ENCODE results near the gene EN1.

Gene EN1

DNA sequence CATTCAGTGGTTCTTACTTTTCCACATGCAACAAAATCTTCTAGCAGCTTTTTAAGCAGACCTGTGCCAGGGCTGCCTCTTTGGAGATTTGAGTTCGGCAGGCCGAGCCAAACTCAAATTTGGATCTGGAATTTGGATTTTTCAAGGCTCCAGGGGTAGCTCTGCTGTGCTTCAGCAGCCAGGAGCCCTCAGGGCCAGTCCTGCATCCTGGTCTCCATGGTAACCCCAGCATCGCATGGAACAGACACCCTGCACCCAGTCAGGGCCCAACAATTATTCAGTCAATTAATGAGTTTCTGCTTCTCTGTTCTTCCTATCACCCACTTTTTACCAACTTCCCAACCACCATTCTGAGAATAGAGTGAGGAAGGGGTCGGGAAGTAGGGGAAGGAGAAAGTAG lies 30.0 kb downstream of the EN1 start:
- DNase-seq (ENCODE audit: low spot score): no peak

GRCh38 chr2:118816669-118817068 lies 30.8 kb downstream of the EN1 start:
- no peak for DNase-seq (ENCODE audit: low spot score)

- no peak for DNase-seq (ENCODE audit: low spot score)
These were observed 31.7 kb downstream of the EN1 start for GRCh38 chr2:118815731-118816130.

- DNase-seq (ENCODE audit: low spot score): no peak
These were observed 32.1 kb downstream of the EN1 start for GRCh38 chr2:118815314-118815713.

DNA sequence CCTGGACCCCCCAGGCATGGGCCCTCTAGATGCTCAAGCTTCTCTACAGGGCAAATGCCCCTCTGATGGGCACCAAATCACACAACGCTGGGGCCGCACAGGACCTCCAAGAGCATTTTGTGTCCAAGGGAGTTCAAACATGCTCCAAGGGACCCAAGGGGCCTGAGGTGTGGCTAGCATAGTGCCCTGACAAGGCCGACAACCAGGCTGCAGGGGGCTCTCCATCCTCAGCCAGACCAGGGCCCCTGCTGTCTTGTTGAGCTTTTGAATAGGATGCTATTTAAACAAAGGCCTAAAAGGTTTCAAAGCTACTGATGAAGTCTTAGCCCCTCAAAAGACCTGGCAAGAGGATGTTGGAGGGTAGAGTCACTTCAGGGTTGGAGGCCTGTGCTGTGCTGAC lies 33.1 kb downstream of the EN1 start:
- DNase-seq (ENCODE audit: low spot score): no peak

DNA sequence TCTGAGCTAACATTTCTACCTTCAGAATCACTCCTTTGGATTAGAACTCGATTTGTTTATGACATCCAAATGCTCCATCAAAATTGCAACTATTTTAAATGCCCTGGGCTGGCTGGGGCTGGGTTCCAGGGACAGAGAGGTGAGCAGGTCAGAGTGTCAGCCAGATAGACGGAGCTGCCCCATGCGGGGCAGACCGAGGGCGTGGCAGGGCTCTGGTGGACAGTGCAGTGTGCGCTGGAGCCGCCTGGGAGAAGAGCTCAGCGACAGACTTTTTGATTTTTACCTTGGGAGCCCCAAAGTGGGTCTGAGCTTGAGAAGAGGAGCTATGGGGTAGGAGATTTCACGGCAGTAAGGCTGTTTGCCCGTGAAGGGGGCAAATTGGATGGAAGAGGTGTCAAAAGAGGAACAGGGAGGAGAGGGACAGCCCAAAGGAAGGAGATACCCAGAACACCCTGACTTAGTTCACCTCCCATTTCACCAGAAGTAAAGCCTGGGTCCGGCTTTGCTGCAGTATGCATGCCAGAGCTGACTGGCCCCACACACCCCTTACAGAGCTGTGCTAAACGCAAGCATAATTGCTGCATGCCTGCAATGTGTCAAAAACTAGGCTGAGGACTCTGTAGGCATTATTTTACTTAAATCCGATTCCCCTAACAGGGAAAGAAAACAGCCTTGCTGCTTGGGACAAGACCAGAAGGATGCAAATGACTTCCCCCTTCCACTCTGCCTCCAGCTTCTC lies 33.7 kb downstream of the EN1 start:
- no peak for DNase-seq (ENCODE audit: low spot score)

- DNase-seq (ENCODE audit: low spot score): no peak
These were observed 34.3 kb downstream of the EN1 start for GRCh38 chr2:118813111-118813510.

DNA sequence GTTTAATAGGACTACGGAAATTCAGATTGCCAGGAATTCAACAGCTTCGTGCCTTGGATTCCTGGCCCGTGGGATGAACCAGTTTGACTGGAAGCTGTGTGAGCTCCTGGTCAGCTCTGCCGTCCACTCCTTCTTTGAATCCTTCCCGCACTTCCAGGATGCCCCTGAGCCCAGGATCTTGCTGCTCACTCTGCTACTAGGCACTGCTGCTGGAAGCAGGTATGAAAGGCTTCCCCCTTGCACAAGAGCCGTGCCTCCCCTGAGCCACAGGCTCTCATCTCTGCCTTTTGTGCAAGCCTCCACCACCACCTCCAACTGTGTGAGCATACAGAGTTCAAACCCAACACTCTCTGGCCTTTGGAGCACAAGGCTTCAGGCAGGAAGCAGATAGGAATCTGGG lies 34.9 kb downstream of the EN1 start:
- DNase-seq (ENCODE audit: low spot score): no peak

- DNase-seq (ENCODE audit: low spot score): no peak
These were observed 35.8 kb downstream of the EN1 start for GRCh38 chr2:118811514-118812115.

DNA sequence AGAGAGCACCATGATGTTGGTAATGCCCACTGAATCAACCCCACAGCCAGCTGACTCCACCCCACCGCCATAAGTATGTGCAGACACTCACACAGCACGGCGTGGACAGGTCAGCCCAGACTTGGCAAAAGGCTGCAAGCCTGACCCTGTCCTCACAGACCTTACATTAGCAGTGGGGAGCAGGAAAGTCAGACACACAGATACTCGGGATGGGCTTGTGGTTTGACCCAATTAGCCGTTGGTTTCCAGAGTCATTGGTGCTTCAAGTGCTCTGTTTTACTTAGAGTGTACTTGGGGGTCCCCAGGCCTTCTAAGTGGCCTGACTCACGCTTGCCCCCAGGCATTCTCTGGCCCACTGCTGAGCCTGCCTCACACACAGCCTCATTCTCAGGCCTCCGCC lies 36.7 kb downstream of the EN1 start:
- no peak for DNase-seq (ENCODE audit: low spot score)

- DNase-seq (ENCODE audit: low spot score): peak; percentile 46
These were observed 39.0 kb downstream of the EN1 start for GRCh38 chr2:118808429-118808809.

DNA sequence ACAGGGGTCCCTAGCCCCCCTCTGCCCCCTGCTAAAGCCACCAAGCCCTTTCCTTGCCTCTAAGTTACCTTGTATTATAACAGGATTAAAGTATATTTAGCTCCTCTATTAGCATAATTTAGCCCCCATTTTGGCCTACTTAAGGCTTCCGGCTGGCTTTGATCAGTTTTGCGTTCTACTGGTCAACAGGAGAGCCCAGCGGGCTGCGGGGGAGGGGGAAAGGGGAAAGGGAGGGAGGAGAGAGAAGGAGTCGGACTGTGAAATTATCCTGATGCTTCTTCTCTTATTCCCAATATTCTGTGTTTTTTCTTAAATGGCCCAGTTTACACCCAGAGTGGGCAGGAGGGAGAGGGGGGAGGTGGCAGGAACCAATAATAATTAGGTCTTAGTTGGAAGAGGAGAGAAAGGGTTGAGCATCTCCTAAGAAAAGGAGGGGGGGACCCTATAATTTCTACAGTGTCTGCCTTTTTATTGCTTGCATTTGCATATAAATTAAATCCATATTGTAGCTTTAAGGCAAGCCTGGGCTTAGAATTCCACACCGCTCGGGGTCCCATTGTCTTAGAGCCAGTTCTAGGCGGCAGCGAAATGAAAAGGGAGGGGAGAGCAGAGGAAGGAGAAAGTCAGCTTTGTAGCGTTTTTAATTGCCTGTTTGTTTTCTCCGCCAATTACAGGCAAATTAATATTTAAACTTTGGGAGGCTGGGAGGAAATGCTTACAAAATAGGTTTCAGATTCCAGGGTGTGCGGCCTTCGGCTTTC lies 39.6 kb downstream of the EN1 start:
- no peak for DNase-seq (ENCODE audit: low spot score)

GRCh38 chr2:118806797-118807667 lies 40.4 kb downstream of the EN1 start:
- DNase-seq (ENCODE audit: low spot score): peak; percentile 36

- DNase-seq (ENCODE audit: low spot score): peak; percentile 62
These were observed 42.3 kb downstream of the EN1 start for GRCh38 chr2:118805064-118805690.

- no peak for DNase-seq (ENCODE audit: low spot score)
These were observed 44.4 kb downstream of the EN1 start for GRCh38 chr2:118803012-118803411.

- no peak for DNase-seq (ENCODE audit: low spot score)
These were observed 46.3 kb downstream of the EN1 start for GRCh38 chr2:118801151-118801550.

DNA sequence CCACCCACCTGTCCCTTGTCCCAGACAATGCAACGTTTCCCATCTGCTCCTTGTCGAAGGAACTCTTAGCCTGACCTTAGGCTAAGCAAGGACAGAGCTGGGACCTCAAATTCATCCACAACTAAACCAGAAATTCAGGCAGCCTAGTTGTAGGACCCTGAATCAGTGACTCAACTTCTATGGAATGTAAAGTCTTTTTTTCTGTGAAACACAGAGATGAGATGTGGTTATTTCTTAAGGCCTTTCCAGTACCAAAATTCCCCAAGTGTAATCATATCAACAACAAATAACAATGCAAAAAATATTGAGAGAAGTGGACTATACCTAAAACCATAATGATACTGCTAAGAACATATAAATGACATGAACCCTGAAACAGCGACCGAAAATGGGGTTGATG lies 46.7 kb downstream of the EN1 start:
- DNase-seq (ENCODE audit: low spot score): peak; percentile 45

GRCh38 chr2:118794546-118794945 lies 52.9 kb downstream of the EN1 start:
- no peak for DNase-seq (ENCODE audit: low spot score)
